ENCODE measurements around the gene MRPL10.

The MRPL10 gene

DNA sequence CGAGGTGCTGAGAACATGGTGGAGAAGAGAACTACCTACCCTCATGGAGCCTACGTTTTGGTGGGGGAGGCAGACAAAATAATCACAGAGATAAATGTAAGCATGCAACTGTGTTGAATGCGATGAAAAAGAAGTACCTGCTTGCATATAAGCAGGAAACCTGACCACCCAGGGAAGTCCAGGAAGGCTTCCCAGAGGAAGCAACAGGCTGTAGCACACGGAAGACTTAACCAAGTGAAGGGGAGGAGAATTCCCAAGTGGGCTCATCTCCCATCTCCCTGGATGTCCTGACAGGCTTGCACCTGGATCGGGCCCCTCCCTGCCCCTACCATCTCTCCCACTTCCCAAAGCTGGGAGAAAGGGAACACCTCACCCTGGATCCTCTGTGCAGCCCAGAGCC, 7.7 kb upstream of the MRPL10 start:
- DNase-seq (ENCODE audit: low read depth), result no peak

DNA sequence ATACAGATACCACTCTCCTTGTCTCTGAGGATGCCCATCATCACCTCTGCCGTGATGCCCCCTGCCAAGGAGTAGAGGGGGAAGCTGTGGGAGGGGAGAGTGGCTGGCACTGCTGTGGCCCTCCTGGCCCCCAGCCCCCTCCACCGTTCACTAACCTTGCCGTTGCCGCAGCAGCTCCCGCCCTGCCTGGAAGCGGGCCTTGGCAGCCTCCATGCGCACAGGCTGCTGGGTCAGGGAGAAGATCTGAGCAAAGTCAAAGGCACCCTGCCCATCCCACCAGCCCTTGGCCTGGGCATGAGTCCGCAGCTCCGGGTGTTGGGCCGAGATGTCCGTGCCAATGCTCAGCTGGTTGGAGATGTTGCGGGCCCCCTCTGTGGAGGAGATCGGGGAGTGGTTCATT, 7.3 kb upstream of the MRPL10 start:
- DNase-seq (ENCODE audit: low read depth), result no peak

DNA sequence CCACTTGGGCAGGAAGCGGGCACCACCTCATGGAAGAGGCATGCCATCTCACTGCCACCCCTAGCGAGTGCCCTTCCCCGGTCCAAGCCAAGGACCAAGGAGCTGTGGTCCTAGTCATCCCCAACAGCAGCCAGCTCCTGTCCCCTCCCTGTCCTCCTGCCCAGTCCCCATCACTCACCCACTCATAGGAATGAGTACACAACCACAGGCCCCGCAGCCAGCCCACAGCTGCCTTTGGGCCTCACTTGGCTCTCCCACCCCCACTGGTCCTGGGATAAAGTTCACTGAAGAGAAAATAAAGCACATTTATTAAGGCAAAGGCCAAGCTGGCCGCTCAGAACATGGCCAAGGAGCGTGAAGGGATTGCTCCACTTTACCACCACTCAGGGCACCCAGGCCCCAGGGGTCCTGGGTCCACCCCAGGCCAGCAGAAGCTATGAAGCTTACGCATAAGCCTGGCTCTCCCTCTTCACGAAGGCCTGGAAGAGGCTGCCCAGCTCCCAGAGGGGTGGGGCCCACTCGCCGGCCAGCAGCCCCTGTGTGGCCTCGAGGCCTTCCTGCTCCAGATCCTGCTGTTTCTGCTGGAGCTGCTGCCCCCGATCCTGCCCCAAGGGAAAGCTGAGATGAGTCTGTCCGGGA, 6.2 kb upstream of the MRPL10 start:
- no peak for DNase-seq (ENCODE audit: low read depth)

DNA sequence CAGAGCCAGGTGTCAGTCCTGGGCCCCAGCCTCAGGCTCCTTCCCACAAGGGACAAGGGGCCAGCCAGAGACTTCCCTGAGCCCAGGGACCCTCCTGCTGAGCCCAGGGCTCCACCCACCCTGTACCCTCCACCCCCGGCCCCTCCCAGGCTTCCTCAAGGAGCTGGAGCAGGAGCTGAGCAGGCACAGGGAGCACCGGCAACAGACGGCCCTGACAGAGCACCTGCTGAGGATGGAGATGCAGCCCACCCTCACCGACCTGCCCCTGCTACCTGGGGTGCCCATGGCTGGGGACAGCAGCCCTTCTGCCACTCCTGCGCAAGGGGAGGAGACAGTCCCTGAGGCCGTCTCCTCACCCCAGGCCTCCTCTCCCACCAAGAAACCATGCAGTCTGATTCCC, 5.3 kb upstream of the MRPL10 start:
- DNase-seq (ENCODE audit: low read depth), result no peak

DNA sequence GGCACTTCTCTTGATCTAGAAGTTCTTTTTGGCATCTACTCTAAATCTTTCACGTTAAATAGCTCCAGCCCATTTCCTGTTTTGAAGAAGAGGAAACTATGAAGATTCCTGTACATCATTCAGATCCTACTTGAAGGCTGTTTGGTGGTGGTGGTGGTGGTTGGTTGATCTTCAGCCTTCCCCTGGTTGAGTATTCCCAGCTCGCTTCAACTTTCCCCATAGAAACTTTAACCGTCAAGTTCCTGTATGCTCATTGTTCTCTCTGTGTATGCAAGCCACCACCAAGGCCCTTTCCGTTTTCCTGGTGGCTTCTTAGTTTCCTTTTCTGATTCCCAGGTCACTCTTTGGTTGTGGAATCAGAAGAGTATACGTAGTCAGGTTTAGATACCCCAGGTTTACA, 3.4 kb upstream of the MRPL10 start:
- DNase-seq (ENCODE audit: low read depth), result no peak

DNA sequence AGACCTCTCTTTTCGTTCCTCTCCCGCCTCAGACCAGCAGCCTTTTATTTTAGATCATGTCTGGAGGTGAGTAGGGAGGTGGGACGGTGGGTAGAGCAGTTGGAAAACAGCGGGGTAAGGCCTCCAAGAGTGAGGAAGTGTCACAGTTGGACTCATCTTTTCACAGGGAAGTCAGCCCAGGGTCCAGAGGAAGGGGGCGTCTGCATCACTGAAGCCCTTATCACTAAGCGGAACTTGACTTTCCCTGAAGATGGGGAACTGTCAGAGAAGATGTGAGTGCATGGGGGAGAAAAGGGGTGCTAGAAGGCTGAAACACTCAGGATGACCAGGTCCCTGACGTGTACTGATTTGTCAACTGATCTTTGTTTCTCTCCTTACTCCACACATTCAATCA, 590 bp upstream of the MRPL10 start:
- peak; percentile 59 for DNase-seq (ENCODE audit: low read depth)

DNA sequence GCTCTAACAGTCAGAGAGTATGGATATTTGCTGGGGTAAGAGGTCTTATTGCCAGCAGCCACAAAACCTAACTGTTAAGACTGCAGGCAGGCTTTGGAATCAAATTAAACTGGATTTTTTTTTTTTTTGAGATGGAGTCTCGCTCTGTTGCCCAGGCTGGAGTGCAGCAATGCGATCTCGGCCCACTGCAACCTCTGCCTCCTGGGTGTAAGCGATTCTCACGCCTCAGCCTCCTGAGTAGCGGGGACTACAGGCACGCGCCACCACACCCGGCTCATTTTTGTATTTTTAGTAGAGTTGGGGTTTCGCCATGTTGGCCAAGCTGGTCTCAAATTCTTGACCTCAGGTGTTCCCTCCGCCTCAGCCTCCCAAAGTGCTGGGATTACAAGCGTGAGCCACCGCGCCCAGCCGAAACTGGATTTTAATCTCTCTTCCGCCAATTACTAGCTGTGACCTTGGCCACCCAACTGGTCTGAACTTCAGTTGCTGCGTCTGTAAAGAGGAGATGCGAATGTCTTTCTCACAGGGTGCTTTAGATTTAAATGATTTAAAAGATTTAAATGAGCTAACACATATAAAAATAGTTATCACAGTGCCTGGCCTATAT, 842 bp downstream of the MRPL10 start:
- no peak for DNase-seq (ENCODE audit: low read depth)

DNA sequence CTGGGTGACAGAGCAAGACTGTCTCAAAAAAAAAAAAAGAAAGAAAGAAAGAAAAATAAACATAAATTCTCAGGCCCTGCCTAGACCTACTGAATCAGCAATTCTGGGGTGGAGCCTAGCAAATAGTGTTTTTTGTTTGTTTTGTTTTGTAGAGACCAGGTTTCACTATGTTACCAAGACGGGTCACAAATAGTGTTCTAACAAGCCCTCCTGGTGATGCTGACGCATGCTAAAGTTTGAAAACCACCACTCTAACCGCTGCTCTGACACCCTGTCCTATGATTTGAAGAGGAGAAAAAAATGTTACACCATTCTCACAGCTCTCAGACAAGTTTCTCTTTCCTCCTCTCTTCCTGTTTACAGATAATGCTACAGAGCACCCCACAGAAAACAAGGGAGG, 1.5 kb downstream of the MRPL10 start:
- DNase-seq (ENCODE audit: low read depth), result no peak

DNA sequence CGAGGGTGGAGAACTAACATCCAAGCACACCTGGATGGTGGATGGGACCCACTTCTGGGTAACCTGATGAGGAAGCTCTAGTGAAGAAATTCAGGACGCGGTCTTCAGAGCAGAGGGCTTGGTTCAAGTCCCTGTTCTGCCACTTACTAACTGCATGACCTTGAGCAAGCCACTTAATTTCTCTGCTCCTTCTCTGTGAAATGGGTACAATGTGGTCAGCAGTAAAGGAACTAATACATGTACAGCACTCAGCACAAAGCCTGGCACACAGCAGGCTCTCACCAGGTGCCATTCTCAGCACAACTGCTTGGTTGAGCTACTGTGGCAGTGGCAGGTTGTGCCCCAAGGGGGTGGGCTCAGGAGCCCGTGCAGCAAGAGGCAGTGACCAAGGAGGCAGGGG, 7.8 kb downstream of the MRPL10 start:
- no peak for DNase-seq (ENCODE audit: low read depth)

DNA sequence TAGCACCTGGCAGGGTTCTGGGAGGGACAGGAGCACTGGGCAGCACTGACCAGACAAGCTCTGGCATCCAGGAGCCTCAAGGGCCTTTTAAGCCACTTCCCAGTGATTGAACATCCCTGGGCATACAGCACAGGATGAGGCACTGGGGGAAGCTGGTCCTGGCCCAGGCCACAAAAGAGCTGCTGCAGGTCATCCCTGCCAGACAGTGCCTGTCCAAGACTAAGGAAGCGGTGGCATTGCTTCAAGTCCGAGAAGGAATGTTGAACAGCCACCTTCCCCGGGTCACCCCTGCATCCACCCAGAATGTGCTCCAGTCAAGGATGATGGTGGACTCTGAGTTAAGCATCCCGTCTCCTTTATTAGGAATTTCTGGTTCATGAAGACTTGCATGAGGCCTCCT, 8.6 kb downstream of the MRPL10 start:
- no peak for DNase-seq (ENCODE audit: low read depth)

DNA sequence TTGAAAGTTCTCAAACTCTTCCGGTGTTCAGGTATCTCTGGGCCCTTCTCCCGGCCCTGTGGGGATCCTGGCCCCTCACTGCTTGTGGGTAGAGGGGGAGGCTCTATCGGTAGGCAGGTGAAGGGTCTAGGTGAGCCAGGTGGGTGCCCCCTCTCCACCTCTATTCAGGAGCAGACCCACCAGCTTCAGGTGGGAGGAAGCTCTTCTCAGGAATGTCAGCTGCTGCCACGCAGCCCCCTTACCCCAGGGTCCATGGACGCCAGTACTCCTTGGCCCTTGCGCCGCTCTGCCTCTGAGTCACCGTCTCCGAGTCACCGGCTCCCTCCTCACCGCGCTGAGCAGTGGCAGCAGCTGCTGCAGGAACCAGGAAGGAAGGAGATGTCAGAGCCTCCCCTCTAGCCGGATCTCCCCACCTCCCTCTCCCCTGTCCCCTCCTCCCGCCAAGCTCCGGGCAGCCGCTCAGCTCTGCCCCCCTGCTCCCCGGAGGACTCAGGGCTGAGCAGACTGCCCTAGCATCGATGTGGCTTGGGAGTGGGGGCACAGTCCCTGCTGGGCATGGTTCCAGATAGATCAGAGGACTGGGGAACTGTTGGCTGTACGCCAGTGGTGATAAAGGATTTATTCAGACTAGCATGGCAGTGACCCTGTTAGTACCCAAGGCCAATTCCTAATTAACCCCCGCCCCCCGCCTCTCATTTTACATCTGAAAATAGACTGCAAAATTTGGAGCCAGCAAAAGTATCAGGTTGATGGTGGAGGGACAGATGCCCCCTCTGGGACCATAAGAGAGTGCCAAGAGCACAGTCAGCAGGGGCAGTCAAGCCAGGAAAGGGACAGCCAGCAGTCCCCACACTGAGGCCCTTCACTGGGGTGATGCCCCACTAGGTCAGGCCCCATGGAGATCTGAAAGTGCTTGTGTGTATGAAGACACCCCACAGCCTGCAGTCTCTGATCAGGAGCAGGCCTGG, 9.6 kb downstream of the MRPL10 start, which contains the start of gene OSBPL7:
TSS of gene OSBPL7 (minus strand) at position 371 of the 968 bp plus-strand sequence. CDS start 1,516 bp downstream, outside the sequence.
- DNase-seq (ENCODE audit: low read depth), result peak; percentile 77

DNA sequence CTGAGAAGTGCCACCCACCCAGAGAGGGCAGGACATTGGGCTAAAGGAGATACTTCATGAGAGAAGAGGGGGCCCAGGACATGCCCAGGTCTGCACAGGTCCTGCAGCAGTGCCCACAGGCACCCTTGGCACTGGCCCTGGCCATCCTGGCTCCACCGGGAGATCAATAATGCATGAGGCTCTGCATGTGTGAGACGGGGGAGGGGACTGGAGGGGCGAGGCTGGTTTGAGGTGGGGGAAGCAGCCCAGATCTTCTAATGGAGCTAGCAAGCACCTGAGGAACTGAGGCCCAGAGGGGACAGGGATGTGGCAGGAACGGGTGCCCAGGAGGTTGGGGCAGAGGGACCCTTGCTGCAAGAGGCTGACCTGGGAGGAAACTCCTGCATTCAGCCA, 10.3 kb downstream of the MRPL10 start:
- DNase-seq (ENCODE audit: low read depth), result no peak

DNA sequence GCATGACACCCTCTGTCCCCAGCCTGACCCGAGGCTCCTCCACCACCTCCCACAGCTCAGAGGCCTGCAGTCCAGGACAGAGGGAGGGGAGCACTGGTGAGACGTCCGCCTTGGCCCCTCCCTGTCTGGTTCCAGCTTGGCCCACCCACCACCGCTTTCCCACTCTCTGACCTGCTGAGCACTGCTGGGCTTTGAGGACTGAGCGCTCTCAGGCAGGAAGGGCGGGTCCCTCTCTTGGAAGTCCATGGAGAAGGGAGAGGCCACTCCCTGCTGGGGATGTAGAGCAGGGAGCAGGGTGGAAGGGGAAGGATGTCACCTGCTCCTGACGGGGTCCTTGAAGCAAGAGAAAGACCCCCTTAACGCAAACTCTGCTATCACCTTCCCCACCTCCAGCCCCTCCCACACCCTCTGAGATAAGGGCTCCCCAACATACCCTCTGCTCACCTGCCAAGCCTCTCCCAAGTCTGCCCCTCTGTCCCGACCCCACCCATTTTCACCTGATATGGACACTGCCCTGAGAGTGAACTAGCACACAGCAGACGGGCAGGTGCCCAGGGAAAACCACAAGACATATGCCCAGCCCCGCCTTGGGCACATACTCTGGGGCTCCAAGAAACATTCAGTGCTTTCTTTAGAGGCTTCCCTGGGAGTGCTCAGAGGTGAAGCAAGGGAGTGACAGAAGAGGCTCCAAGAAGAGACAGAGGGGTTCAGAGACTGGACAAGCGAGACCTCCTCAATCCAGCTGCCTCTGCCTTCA, 11.1 kb downstream of the MRPL10 start:
- DNase-seq (ENCODE audit: low read depth), result no peak

DNA sequence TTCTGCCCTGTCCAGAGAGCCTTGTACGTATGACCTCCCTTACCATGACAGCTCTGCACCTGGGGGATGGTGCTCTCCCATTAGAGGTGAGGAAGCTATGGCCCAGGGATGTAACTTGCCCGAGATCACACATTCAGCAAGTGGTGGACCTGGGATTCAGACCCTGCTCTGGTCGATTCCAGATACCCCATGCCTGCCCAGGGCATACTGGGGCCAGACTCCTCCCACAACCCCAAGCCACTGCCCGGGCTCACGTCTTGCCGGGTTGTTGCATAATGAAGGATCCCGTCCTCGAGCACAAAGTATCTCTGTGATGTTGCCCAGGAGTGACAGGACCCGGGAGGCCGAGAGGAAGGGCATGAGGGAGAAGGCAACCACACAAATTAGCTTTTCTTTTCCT, 11.9 kb downstream of the MRPL10 start:
- DNase-seq (ENCODE audit: low read depth), result no peak

DNA sequence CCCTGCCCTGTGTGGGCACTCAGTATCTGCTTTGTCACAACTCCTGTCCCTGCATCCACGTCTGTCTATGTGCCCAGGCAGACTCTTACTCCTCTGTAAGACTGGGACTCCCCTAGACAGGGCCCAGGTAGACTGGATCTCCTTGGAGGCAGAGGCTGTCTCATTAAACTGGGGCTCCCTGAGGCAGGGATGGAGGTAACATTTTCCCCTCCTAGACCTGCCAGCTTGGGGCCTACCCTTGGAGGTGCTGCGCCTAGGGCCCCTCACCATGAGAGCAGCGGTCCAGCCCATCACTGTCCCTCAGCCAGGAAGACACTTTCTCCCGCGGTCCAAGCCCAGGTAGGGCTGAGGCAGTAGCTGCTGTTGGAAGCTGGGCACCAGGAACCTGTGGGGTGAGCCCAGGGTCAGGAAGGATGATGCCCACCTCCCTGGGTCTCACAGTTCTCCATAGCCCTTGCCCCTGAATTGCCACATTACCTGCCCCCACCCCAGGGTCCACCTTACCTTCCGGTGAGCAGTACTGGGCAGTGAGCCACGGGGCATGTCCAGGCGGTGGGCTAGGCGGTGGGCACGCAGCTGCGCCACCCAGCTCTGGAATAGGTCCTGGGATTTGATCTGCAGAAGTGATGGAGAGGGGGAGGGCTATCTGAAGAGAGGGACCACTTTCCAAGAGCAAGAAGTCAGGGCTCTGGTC, 13.2 kb downstream of the MRPL10 start:
- DNase-seq (ENCODE audit: low read depth), result no peak

DNA sequence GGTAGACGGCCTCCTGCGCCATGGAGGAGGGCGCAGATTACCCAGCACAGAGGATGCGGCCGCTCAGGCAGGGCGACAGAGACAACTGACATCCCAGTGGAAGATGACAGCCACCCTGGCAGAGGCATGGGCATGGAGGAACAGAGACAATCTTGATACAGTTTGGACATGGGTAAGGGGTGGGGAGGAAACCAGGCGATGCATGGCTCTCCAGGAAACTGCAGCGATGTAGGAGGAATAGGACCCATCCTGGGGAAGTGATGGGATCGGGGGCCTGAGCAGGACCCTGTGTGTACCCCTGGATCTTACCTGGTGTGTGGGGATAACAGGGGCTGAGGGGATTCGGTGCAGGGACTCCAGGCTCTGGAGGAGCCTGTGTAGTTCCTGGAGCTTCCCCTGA, 14.4 kb downstream of the MRPL10 start:
- DNase-seq (ENCODE audit: low read depth), result no peak

DNA sequence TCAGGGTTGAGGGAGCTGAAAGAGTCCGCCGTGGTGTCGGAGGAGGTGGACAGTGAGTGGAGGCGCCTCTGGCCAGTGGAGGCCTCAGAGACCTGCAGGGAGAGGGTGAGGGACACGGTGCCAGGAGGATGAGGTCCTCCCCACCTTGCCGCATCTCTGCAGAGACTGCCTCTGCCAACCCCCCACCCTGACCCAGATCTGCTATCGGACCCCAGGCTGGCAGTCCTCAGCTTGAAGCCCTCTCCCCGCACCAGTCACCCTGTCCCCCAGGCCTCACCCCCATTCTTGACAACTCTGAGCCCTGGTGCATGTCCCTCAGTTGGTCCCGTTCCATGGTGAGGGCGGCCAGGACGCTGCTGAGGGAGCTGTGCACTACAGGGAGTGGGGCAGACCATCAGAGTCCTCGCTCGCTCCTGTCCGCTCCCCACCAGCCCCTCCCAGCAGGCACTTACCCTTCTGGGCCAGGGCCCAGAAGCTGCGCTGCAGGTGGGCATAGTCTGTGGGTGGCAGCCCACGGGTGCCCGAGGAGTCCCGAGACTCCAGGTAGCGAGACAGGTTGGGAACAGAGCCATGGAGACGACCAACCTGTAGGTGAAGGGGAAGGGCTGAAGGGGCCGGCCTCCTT, 15.1 kb downstream of the MRPL10 start:
- no peak for DNase-seq (ENCODE audit: low read depth)

DNA sequence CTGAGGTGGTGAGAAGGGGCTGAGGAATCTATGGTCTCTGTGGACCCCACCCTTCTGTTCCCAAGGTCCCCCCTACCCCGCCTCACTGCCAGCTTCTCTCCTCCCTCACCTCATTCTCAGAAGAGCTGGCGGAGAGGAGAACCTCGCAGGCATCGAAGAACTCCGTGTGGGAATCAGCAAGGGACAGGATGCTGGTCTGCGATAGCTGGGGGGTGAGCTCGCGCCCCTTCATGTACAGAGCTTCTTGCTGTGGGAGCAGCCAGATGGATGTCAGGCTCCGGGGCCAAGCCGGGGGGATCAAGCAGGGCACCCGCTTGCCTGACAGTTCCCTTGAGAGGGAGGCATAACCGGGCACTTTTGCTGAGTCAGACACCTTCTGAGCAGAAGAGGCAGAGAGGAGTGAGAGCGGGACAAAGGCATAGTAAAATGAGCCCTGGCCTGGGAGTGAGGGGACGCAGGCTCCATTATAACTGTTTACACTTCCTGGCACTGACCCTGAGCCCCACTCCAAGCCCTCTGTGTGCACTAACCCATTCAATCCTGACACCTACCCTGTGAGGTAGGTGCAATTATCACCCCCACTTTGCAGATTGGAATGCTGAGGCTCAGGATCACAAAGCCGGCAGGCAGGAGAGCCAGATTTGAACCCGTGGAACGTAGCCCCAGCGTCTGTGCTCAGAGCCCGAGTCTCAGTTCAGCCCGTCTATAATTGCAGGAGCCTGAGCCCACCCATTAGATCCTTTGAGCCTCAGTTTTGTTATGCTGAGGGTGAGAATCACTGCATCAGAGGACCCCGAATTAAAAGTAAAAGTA, 16.0 kb downstream of the MRPL10 start:
- DNase-seq (ENCODE audit: low read depth), result no peak

DNA sequence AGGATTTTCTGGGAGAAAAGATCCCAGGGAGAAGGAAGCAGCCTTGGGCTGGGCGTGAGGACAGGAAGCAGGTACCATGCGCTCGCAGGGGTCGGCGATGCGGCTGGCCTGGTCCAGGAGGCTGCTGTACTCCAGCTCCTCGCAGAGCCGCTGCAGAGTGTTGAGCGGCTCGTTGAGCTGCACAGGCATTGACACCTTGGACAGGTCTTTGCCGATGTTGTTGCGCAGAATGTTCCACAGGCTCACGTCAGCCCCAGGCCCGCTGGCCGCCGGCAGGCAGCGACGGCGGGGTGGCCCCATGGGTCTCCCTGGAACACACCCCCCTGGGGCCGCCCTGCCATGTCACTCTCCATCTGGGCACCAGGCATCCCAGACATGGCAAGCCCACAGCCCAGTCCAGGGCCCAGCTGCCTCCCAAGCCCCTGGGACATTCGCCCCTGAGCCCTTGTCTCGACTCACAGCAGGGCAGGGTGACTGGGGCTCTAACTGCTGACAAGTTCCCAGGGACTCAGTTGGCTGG, 17.8 kb downstream of the MRPL10 start:
- no peak for DNase-seq (ENCODE audit: low read depth)

DNA sequence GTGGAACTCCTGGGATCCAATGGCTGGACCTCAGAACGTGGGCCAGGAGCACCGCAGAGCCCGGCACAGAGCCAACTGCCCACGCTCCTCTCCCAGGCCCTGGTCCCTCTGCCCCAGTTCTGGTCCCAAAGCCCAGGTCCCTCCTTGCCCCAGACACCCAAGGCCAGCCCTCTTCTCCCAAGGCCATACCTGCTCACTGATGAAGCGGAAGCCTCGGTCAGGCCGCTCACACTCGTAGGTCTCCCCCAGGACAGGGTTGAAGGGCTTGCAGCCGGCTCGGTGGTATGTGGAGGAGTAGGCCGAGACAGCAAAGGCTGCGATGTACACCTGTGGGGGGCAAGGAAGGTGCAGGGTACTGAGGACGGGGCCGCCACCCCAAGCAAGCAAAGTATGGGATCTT, 18.3 kb downstream of the MRPL10 start:
- no peak for DNase-seq (ENCODE audit: low read depth)

Measured in CMK (cell line).